ENCODE results near the gene MVB12B. TPM values are rescaled to one million over a fixed set of nuclear protein-coding genes. Genes with fewer than 3 reads are reported as not detected.

Gene MVB12B
- total and polyA plus RNA-seq, 2 of the 13 experiments (the other 11 are each of a cell fraction or from before 2014, with no cell fraction given): 12.1 to 30.1 TPM

DNA sequence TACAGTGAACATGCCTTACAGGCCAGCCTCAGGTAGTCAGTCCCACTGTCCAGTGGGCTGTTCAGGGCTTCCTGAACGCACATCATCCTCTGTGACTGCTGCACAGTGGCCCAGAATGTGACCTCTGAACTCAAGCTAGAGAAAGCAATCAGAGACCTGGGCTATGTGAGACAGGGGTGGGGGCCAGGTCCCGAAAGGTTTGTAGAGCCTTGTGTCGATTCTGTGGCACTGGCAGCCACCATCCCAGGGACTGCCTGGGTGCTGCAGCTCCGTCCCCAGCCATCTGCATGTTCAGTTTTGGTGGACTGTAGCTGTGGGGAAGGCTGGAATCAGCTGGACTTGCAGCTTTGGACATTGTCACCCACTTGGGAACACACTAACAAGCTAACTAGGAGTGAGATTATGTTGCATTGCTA is 47.7 kb downstream of the MVB12B start (continued):
- TF ChIP-seq TBX2 (CRISPR knock-in tag; IDR thresholded peaks at IDR 0.05; ENCODE audit: borderline replicate concordance): 0 out of 2 replicates have a peak, but pooled peaks have one; percentile 28
- TF ChIP-seq, protein P1, sequence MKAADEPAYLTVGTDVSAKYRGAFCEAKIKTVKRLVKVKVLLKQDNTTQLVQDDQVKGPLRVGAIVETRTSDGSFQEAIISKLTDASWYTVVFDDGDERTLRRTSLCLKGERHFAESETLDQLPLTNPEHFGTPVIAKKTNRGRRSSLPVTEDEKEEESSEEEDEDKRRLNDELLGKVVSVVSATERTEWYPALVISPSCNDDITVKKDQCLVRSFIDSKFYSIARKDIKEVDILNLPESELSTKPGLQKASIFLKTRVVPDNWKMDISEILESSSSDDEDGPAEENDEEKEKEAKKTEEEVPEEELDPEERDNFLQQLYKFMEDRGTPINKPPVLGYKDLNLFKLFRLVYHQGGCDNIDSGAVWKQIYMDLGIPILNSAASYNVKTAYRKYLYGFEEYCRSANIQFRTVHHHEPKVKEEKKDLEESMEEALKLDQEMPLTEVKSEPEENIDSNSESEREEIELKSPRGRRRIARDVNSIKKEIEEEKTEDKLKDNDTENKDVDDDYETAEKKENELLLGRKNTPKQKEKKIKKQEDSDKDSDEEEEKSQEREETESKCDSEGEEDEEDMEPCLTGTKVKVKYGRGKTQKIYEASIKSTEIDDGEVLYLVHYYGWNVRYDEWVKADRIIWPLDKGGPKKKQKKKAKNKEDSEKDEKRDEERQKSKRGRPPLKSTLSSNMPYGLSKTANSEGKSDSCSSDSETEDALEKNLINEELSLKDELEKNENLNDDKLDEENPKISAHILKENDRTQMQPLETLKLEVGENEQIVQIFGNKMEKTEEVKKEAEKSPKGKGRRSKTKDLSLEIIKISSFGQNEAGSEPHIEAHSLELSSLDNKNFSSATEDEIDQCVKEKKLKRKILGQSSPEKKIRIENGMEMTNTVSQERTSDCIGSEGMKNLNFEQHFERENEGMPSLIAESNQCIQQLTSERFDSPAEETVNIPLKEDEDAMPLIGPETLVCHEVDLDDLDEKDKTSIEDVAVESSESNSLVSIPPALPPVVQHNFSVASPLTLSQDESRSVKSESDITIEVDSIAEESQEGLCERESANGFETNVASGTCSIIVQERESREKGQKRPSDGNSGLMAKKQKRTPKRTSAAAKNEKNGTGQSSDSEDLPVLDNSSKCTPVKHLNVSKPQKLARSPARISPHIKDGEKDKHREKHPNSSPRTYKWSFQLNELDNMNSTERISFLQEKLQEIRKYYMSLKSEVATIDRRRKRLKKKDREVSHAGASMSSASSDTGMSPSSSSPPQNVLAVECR (CRISPR knock-in tag; IDR thresholded peaks at IDR 0.05; ENCODE audit: borderline replicate concordance): peak; percentile 15; the same call in 1 of the 2 replicates
- TF ChIP-seq, protein P2, sequence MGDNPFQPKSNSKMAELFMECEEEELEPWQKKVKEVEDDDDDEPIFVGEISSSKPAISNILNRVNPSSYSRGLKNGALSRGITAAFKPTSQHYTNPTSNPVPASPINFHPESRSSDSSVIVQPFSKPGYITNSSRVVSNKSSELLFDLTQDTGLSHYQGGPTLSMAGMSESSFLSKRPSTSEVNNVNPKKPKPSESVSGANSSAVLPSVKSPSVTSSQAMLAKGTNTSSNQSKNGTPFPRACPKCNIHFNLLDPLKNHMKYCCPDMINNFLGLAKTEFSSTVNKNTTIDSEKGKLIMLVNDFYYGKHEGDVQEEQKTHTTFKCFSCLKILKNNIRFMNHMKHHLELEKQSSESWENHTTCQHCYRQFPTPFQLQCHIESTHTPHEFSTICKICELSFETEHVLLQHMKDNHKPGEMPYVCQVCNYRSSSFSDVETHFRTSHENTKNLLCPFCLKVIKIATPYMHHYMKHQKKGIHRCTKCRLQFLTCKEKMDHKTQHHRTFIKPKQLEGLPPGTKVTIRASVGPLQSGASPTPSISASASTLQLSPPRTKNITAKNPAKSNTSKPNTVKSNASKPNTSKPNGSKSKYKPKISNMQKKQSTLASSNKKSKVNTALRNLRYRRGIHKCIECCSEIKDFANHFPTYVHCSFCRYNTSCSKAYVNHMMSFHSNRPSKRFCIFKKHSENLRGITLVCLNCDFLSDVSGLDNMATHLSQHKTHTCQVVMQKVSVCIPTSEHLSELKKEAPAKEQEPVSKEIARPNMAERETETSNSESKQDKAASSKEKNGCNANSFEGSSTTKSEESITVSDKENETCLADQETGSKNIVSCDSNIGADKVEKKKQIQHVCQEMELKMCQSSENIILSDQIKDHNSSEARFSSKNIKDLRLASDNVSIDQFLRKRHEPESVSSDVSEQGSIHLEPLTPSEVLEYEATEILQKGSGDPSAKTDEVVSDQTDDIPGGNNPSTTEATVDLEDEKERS (CRISPR knock-in tag; IDR thresholded peaks at IDR 0.05): 0 out of 2 replicates have a peak, but pooled peaks have one; percentile 32
- TF ChIP-seq, protein P3, sequence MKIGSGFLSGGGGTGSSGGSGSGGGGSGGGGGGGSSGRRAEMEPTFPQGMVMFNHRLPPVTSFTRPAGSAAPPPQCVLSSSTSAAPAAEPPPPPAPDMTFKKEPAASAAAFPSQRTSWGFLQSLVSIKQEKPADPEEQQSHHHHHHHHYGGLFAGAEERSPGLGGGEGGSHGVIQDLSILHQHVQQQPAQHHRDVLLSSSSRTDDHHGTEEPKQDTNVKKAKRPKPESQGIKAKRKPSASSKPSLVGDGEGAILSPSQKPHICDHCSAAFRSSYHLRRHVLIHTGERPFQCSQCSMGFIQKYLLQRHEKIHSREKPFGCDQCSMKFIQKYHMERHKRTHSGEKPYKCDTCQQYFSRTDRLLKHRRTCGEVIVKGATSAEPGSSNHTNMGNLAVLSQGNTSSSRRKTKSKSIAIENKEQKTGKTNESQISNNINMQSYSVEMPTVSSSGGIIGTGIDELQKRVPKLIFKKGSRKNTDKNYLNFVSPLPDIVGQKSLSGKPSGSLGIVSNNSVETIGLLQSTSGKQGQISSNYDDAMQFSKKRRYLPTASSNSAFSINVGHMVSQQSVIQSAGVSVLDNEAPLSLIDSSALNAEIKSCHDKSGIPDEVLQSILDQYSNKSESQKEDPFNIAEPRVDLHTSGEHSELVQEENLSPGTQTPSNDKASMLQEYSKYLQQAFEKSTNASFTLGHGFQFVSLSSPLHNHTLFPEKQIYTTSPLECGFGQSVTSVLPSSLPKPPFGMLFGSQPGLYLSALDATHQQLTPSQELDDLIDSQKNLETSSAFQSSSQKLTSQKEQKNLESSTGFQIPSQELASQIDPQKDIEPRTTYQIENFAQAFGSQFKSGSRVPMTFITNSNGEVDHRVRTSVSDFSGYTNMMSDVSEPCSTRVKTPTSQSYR (CRISPR knock-in tag; IDR thresholded peaks at IDR 0.05; ENCODE audit: borderline replicate concordance): no peak
- TF ChIP-seq ZNF292 (CRISPR knock-in tag; IDR thresholded peaks at IDR 0.05; ENCODE audit: borderline replicate concordance, low read depth): peak; percentile 85; the same call in 1 of the 2 replicates
- TF ChIP-seq, protein P4, sequence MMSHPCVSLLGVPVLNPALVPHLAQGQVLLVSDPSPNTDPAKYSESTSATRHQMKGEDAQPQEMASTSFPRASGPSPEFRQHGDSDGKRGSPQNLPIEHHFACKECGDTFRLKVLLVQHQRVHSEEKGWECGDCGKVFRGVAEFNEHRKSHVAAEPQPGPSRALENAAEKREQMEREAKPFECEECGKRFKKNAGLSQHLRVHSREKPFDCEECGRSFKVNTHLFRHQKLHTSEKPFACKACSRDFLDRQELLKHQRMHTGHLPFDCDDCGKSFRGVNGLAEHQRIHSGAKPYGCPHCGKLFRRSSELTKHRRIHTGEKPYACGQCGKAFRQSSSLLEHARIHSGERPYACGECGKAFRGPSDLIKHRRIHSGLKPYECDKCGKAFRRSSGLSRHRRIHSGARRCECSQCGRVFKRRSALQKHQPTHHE (CRISPR knock-in tag; IDR thresholded peaks at IDR 0.05; ENCODE audit: borderline replicate concordance): no peak
- peak; percentile 79 for TF ChIP-seq NR2F6 (IDR thresholded peaks at IDR 0.05)
- TF ChIP-seq NR2F6 (CRISPR knock-in tag; IDR thresholded peaks at IDR 0.05): peak; percentile 92
- peak; percentile 84 for TF ChIP-seq GFI1 (CRISPR knock-in tag; IDR thresholded peaks at IDR 0.05; ENCODE audit: borderline replicate concordance)
- peak; percentile 19; the same call in 1 of the 2 replicates for TF ChIP-seq HMG20A (CRISPR knock-in tag; IDR thresholded peaks at IDR 0.05; ENCODE audit: borderline replicate concordance)
- TF ChIP-seq, protein P5, sequence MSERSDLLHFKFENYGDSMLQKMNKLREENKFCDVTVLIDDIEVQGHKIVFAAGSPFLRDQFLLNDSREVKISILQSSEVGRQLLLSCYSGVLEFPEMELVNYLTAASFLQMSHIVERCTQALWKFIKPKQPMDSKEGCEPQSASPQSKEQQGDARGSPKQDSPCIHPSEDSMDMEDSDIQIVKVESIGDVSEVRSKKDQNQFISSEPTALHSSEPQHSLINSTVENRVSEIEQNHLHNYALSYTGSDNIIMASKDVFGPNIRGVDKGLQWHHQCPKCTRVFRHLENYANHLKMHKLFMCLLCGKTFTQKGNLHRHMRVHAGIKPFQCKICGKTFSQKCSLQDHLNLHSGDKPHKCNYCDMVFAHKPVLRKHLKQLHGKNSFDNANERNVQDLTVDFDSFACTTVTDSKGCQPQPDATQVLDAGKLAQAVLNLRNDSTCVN (CRISPR knock-in tag; IDR thresholded peaks at IDR 0.05; ENCODE audit: borderline replicate concordance): 0 out of 2 replicates have a peak, but pooled peaks have one; percentile 15
- peak; percentile 81 for TF ChIP-seq HNF4A (CRISPR knock-in tag; IDR thresholded peaks at IDR 0.05)
- no peak for TF ChIP-seq ZNF333 (CRISPR knock-in tag; IDR thresholded peaks at IDR 0.05; ENCODE audit: borderline replicate concordance)
- TF ChIP-seq MIXL1 (CRISPR knock-in tag; IDR thresholded peaks at IDR 0.05): peak; percentile 52; the same call in 1 of the 2 replicates
- no peak for TF ChIP-seq CENPT (CRISPR knock-in tag; IDR thresholded peaks at IDR 0.05; ENCODE audit: low read depth)
